ENCODE data around the gene PHACTR1. TPM values are rescaled to one million over a fixed set of nuclear protein-coding genes. Genes with fewer than 3 reads are reported as not detected.

The PHACTR1 gene
- total and polyA plus RNA-seq, 5 experiments from 2014 or later: 0.07 to 3.0 (median 0.70) TPM

- DNase-seq: peak in 3 of 10 donors; percentile 42 to 51 (median 45)
- H3K27ac Mint-ChIP-seq: peak overlapping the region in 1 of 10 donors; percentile 46
- POLR2A ChIA-PET: interaction anchor here (0.5 kb wide), 1 partner anchor 394 kb away, joined by 6 read pairs; no protein-coding TSS in a partner anchor
- peaks cover 0 to 26% (median 18%) of the 10 kb centered on the region in 4 donors for H3K4me1 Mint-ChIP-seq
- no peak for ATAC-seq
- H3K36me3 Mint-ChIP-seq: no peaks in the 10 kb centered on the region
- no peaks in the 10 kb centered on the region for H3K9me3 Mint-ChIP-seq
- no peak overlapping the region for H3K4me3 Mint-ChIP-seq
- H3K27me3 Mint-ChIP-seq: no peaks in the 10 kb centered on the region
These were observed 615.2 kb downstream of the PHACTR1 start for GRCh38 chr6:13331516-13332348.

GRCh38 chr6:13332349-13332706, 615.8 kb downstream of the PHACTR1 start:
- POLR2A ChIA-PET: no interaction called here
- no peaks in the 10 kb centered on the region for H3K27me3 Mint-ChIP-seq
- peaks cover 0 to 24% (median 17%) of the 10 kb centered on the region in 4 donors for H3K4me1 Mint-ChIP-seq
- H3K36me3 Mint-ChIP-seq: no peaks in the 10 kb centered on the region
- H3K4me3 Mint-ChIP-seq: no peak overlapping the region
- no peak for DNase-seq
- no peaks in the 10 kb centered on the region for H3K9me3 Mint-ChIP-seq
- no peak for ATAC-seq
- no peak overlapping the region for H3K27ac Mint-ChIP-seq

GRCh38 chr6:13334953-13335352, 618.4 kb downstream of the PHACTR1 start:
- DNase-seq (no peak), ATAC-seq (no peak)
- Mint-ChIP-seq H3K36me3 (no peaks in the 10 kb centered on the region), H3K27ac (no peak overlapping the region), H3K4me1 (peaks cover 0 to 18% (median 4%) of the 10 kb centered on the region in 4 donors), H3K4me3 (no peak overlapping the region), H3K27me3 (no peaks in the 10 kb centered on the region), H3K9me3 (no peaks in the 10 kb centered on the region)
- POLR2A ChIA-PET: interaction anchor here (0.6 kb wide), 1 partner anchor 123 kb away, joined by 4 read pairs; no protein-coding TSS in a partner anchor

GRCh38 chr6:13336553-13336952, 620.0 kb downstream of the PHACTR1 start:
- DNase-seq: peak; percentile 47 to 82 (median 66)
- peak overlapping the region in 1 of 10 donors; percentile 28 for H3K27ac Mint-ChIP-seq
- peaks cover 0 to 3% (median 0%) of the 10 kb centered on the region in 5 donors for H3K27me3 Mint-ChIP-seq
- H3K4me3 Mint-ChIP-seq: no peak overlapping the region
- H3K36me3 Mint-ChIP-seq: peaks cover 0 to 2% (median 0%) of the 10 kb centered on the region in 3 donors
- POLR2A ChIA-PET: no interaction called here
- ATAC-seq: peak; percentile 66 to 67
- H3K9me3 Mint-ChIP-seq: peaks cover 0 to 5% (median 2%) of the 10 kb centered on the region in 9 donors
- peaks cover 2 to 27% (median 4%) of the 10 kb centered on the region in 4 donors for H3K4me1 Mint-ChIP-seq

- peaks cover 2 to 27% (median 4%) of the 10 kb centered on the region in 4 donors for H3K4me1 Mint-ChIP-seq
- peaks cover 0 to 12% (median 7%) of the 10 kb centered on the region in 9 donors for H3K9me3 Mint-ChIP-seq
- DNase-seq (no peak), ATAC-seq (no peak)
- H3K27me3 Mint-ChIP-seq: peaks cover 0 to 3% (median 0%) of the 10 kb centered on the region in 5 donors
- peak overlapping the region in 1 of 10 donors; percentile 55 for H3K27ac Mint-ChIP-seq
- peak overlapping the region in 1 of 10 donors; percentile 5 for H3K4me3 Mint-ChIP-seq
- POLR2A ChIA-PET: interaction anchor here (0.9 to 1.6 kb wide), 2 partner anchors 10 to 277 kb away, joined by 4 to 9 read pairs; partner anchors contain the start of genes NOL7 and TBC1D7
- peaks cover 0 to 10% (median 7%) of the 10 kb centered on the region in 3 donors for H3K36me3 Mint-ChIP-seq
These were observed 621.5 kb downstream of the PHACTR1 start for GRCh38 chr6:13338038-13338437.

All from naive thymus-derived CD8-positive, alpha-beta T cell (primary cell).